Activated T-cell treated with anti-CD3 and anti-CD28 coated beads, Interleukin-2, amount 50 U/mL, for 24 hours (primary cell): Measurements from ENCODE around the gene LCN15.
"Not testable (repeated sequence)": the region's sequence is repeated elsewhere in the genome, so short reads cannot be mapped to it uniquely, and the experiment has no call there.

ENCODE experiments used
- DNase-seq: peaks from one replicate; pipeline ENCODE4 v3.0.0-alpha.2; 2020
- H3K27ac Mint-ChIP-seq: 2 replicates; pipeline ENCODE4 v1.8.0; 2020; ENCODE audit warnings: mild to moderate bottlenecking, mixed read lengths
- H3K27me3 Mint-ChIP-seq: 2 replicates; pipeline ENCODE4 v1.8.0; 2020; ENCODE audit warnings: mixed read lengths
- H3K36me3 Mint-ChIP-seq: 2 replicates; pipeline ENCODE4 v1.8.0; 2020; ENCODE audit warnings: low read depth, mixed read lengths
- H3K4me1 Mint-ChIP-seq: 2 replicates; pipeline ENCODE4 v1.8.0; 2020; ENCODE audit warnings: low read depth, mixed read lengths
- H3K4me3 Mint-ChIP-seq: 2 replicates; pipeline ENCODE4 v1.8.0; 2020; ENCODE audit warnings: mild to moderate bottlenecking, moderate library complexity, mixed read lengths
- H3K9me3 Mint-ChIP-seq: 2 replicates; pipeline ENCODE4 v1.8.0; 2020; ENCODE audit warnings: mixed read lengths

LCN15 gene

DNA sequence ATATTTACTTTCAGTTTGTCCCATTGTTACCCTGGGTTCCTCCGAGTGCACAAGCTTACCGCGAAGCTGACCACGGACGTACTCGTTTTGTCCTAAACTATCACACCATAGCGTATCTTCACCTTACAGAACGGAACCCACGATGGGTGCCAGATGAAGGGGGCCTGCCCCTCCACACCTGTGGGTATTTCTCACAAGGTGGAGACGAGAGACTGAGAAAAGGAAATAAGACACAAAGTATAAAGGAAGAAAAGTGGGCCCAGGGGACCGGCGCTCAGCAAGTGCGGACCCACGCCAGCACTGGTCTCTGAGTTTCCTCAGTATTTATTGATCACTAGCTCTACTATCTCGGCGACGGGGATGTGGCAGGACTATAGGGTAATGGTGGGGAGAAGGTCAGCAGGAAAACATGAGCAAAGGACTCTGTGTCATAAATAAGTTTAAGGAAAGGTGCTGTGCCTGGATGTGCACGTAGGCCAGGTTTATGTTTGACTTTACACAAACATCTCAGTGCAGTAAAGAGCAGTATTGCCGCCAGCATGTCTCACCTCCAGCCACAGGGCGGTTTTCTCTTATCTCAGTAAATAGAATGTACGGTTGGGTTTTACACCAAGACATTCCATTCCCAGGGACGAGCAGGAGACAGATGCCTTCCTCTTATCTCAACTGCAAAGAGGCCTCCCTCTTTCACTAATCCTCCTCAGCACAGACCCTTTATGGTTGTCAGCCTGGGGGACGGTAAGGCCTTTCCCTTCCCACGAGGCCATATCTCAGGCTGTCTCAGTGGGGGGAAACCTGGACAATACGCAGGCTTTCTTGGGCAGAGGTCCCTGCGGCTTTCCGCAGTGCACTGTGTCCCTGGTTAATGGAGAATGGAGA is 24.6 kb upstream of the LCN15 start:
- H3K4me3 Mint-ChIP-seq, DNase-seq, H3K27me3 Mint-ChIP-seq, H3K27ac Mint-ChIP-seq, H3K9me3 Mint-ChIP-seq: not testable (repeated sequence)
- Mint-ChIP-seq H3K4me1 (peaks cover 25% of the 10 kb centered on the region), H3K36me3 (peaks cover 15% of the 10 kb centered on the region)

DNA sequence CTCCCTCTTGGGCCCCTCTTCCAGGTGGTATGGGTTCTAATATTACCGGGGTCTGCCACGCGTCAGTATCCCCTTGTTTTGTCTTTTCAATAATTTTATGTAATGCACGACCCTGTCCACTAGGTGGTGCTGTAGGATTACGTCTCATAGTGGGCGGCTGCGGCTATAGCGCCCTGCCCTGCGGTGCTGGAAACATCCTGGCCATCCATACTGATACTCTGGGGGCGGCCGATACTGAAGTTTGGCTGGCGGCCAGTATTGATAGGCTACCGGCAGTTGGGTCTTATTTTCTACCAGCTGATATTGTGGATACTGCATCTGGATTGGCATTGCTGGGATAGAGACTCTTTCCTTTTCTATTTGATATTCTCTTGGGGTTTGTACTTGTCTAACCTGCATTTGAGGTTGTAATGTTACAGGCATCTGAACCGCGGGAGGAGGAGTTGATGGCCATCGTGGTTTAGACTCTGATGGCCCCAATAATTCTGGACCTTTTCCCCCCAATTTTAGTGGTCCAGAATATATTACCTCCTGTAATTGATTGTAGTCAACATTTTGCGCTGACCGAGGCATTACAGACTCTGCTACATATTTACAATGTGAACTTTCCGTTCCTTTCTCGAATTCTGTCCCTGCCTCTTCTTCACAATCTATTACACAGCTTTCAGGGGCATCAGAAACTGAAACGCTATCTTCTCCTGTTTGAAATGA is 23.5 kb upstream of the LCN15 start:
- H3K4me3 Mint-ChIP-seq = no peak overlapping the region
- peaks cover 6% of the 10 kb centered on the region for H3K36me3 Mint-ChIP-seq
- no peaks in the 10 kb centered on the region for H3K27me3 Mint-ChIP-seq
- peaks cover 23% of the 10 kb centered on the region for H3K4me1 Mint-ChIP-seq
- H3K27ac Mint-ChIP-seq = no peak overlapping the region
- no peaks in the 10 kb centered on the region for H3K9me3 Mint-ChIP-seq
- DNase-seq = peak; percentile 75

GRCh38 chr9:136786983-136787382 is 22.7 kb upstream of the LCN15 start:
- H3K4me1 Mint-ChIP-seq = peaks cover 16% of the 10 kb centered on the region
- H3K9me3 Mint-ChIP-seq, H3K4me3 Mint-ChIP-seq, H3K36me3 Mint-ChIP-seq, H3K27me3 Mint-ChIP-seq, DNase-seq, H3K27ac Mint-ChIP-seq: not testable (repeated sequence)

- Mint-ChIP-seq H3K9me3 (no peaks in the 10 kb centered on the region), H3K36me3 (no peaks in the 10 kb centered on the region)
These were observed 22.1 kb upstream of the LCN15 start for GRCh38 chr9:136786451-136786850.

DNA sequence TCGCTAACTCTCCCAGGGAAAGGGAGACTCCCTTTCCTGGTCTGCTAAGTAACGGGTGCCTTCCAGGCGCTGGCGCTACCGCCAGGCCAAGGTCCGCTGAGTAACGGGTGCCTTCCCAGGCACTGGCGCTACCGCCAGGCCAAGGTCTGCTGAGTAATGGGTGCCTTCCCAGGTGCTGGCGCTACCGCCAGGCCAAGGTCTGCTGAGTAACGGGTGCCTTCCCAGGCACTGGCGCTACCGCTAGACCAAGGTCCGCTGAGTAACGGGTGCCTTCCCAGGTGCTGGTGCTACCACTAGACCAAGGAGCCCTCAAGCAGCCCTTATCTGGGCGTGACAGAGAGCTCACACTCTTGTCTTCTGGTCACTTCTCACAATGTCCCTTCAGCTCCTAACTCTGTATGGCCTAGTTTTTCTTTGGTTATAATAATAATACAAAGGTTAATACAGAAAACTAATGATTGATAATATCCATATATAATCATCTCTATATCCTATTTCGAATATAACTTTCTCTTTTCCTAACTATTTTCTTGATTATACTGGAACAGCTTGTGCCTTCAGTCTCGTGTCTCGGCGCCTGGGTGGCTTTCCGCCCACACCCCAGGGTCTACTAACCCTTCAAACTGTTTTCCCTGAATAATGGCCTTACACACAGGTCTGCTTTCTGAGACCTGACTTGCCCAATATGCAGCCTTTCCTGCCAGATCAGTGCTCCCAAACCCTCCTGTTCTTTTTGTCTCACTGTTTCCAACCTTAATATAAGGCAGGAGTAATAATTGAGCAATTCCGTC is 21.4 kb upstream of the LCN15 start:
- H3K27ac Mint-ChIP-seq, H3K9me3 Mint-ChIP-seq, DNase-seq, H3K27me3 Mint-ChIP-seq, H3K4me3 Mint-ChIP-seq, H3K36me3 Mint-ChIP-seq: not testable (repeated sequence)
- peaks cover 15% of the 10 kb centered on the region for H3K4me1 Mint-ChIP-seq

More at GRCh38 chr9:136786451-136786850, 22.1 kb upstream of the LCN15 start:
- Mint-ChIP-seq H3K27ac (no peak overlapping the region), H3K27me3 (no peaks in the 10 kb centered on the region), H3K4me3 (no peak overlapping the region), H3K4me1 (peaks cover 15% of the 10 kb centered on the region)
- no peak for DNase-seq

GRCh38 chr9:136784997-136785361 is 20.7 kb upstream of the LCN15 start:
- H3K4me3 Mint-ChIP-seq = no peak overlapping the region
- no peak for DNase-seq
- H3K36me3 Mint-ChIP-seq = no peaks in the 10 kb centered on the region
- H3K27ac Mint-ChIP-seq = no peak overlapping the region
- no peaks in the 10 kb centered on the region for H3K27me3 Mint-ChIP-seq
- H3K9me3 Mint-ChIP-seq = no peaks in the 10 kb centered on the region
- H3K4me1 Mint-ChIP-seq = peaks cover 11% of the 10 kb centered on the region

- Mint-ChIP-seq H3K9me3 (no peaks in the 10 kb centered on the region), H3K27ac (no peak overlapping the region), H3K4me1 (peaks cover 11% of the 10 kb centered on the region), H3K36me3 (no peaks in the 10 kb centered on the region), H3K4me3 (no peak overlapping the region), H3K27me3 (no peaks in the 10 kb centered on the region)
- DNase-seq = no peak
These were observed 20.1 kb upstream of the LCN15 start for GRCh38 chr9:136784249-136784996.

DNA sequence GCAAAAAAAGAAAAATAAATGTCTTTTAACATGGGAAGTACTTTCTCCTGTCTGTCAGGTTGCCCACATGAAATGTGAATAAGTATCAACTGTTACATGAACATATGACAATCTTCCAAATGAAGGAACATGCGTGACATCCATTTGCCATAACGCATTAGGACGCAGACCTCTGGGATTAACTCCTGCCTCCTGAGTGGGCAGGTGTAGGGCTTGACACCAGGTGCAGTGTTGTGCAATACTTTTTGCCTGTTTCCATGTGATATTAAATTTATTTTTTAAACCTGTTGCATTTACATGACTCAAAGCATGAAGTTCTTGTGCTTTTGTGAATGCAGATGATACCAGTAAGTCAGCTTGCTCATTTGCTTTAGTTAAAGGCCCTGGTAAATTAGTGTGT is 18.1 kb upstream of the LCN15 start:
- Mint-ChIP-seq H3K36me3 (no peaks in the 10 kb centered on the region), H3K4me1 (peaks cover under 1% of the 10 kb centered on the region), H3K27me3 (peaks cover 13% of the 10 kb centered on the region), H3K9me3 (no peaks in the 10 kb centered on the region), H3K27ac (no peak overlapping the region), H3K4me3 (no peak overlapping the region)
- no peak for DNase-seq

GRCh38 chr9:136779808-136780207 is 15.5 kb upstream of the LCN15 start:
- Mint-ChIP-seq H3K27me3 (peaks cover 13% of the 10 kb centered on the region), H3K4me3 (no peak overlapping the region), H3K9me3 (no peaks in the 10 kb centered on the region), H3K27ac (no peak overlapping the region), H3K36me3 (no peaks in the 10 kb centered on the region), H3K4me1 (no peaks in the 10 kb centered on the region)
- DNase-seq = no peak

DNA sequence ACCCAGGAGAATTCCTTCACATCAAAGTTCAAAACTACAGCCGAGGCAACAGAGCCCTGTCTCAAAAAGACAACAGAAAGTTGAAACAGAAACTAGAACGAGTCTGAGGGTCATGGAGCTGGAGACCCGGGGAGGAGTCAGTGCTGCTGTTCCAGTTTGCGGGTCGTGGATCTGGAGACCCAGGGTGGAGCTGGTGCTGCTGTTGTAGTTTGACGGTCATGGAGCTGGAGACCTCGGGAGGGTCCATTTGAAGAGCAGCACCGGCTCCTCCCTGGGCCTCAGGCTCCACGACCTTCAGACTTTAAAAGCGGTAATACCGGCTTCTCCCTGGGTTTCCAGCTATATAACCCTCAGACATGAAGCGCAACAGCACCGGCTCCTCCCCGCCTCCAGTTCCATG is 13.0 kb upstream of the LCN15 start:
- peaks cover 8% of the 10 kb centered on the region for H3K9me3 Mint-ChIP-seq
- no peak for DNase-seq
- no peaks in the 10 kb centered on the region for H3K36me3 Mint-ChIP-seq
- H3K4me3 Mint-ChIP-seq = no peak overlapping the region
- no peak overlapping the region for H3K27ac Mint-ChIP-seq
- H3K4me1 Mint-ChIP-seq = no peaks in the 10 kb centered on the region
- H3K27me3 Mint-ChIP-seq = peaks cover 13% of the 10 kb centered on the region

DNA sequence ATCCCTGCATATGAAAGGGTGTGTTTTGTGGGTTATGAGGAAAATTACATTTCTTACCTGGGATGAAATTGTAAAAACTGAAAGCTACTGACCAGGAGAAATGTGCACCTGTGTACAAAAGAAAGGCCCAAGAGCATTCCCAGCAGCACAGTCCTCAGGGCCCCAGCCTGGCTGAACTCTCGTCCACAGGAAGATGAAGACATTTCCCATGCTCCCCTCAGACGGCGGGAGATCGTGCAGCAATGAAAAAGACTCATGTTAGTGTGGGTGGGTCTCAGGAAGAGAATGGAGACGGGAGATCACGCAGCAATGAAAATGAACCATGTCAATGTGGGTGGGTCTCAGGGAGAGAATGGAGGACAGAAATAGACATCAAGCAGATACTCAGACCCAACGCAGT is 12.6 kb upstream of the LCN15 start:
- no peak overlapping the region for H3K4me3 Mint-ChIP-seq
- peaks cover 8% of the 10 kb centered on the region for H3K9me3 Mint-ChIP-seq
- H3K36me3 Mint-ChIP-seq = no peaks in the 10 kb centered on the region
- no peaks in the 10 kb centered on the region for H3K4me1 Mint-ChIP-seq
- H3K27me3 Mint-ChIP-seq = peaks cover 14% of the 10 kb centered on the region
- no peak for DNase-seq
- no peak overlapping the region for H3K27ac Mint-ChIP-seq

DNA sequence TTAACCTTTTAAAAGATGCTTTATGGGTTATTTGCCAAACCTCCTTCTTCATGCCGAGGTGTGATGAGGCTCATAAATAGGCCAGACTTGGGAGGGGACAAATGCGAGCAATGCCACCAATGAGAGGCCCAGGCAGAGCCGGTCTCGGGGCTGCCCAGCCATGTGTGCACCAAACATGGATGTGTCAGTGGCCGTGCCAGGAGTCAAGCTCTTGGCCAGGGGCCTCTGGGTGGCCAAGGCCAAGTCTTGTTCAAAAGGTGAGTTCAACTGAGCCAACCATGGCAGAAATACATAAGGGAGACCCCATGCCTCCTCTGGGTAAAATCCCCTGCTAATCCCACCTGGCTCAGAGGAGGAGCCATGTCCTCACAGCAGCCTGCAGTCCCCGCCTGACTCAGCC is 10.9 kb upstream of the LCN15 start:
- Mint-ChIP-seq H3K27me3 (peaks cover 22% of the 10 kb centered on the region), H3K27ac (no peak overlapping the region), H3K4me3 (no peak overlapping the region), H3K36me3 (no peaks in the 10 kb centered on the region), H3K9me3 (peaks cover 8% of the 10 kb centered on the region), H3K4me1 (no peaks in the 10 kb centered on the region)
- no peak for DNase-seq

DNA sequence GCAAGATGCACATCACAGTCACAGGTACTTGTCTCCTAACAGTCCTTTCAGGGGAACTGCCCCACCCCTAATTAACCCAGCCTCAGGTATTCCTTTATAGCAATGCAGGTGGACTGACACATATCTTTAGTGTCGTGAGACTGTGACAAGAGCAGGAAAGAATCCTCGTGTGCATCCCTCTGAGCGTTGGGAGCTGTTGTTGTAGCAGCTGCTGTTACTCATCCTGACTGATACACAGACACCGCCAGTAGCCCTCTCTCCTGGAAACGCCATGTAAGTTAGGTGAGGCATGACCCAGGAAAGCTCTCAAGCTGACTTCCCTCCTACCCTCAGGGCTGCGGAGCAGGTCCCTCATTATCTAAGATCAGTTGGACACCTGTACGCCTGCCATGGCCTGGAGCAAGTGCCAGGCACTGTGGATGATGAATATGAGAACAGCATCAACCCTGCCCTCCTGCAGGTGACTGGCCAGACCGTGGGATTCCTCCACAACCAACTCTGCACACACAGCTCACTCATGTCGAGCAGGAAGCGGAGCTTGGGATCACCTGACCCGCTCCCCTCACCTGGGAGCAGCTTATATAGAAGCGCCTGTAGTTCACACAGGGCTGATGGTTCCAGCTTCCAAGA is 10.2 kb upstream of the LCN15 start:
- H3K27me3 Mint-ChIP-seq = peaks cover 25% of the 10 kb centered on the region
- no peak overlapping the region for H3K4me3 Mint-ChIP-seq
- H3K27ac Mint-ChIP-seq = no peak overlapping the region
- H3K36me3 Mint-ChIP-seq = no peaks in the 10 kb centered on the region
- peaks cover 8% of the 10 kb centered on the region for H3K9me3 Mint-ChIP-seq
- peaks cover 3% of the 10 kb centered on the region for H3K4me1 Mint-ChIP-seq
- no peak for DNase-seq
